ENCODE data around the gene SLC7A14.

DNA sequence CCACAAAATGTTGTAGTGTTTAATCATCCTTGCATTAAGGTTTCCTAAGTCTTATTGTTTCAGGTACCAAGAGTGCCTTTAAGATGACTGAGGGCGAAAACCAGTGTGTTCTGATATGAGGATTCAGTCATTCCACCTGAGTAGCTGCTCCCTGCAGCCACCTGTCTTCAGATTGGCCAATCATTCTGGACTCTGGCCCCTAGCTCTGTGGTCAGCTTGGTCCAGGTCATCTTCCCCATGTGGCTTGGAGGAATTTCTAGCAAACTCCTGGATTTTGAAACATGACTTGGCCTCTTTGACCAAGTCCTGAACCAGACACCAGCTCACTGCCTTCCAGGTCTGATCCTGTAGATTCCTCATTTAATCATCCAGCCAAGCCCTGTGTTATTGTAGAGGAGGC is 7.8 kb upstream of the SLC7A14 start:
- TF ChIP-seq, protein P1, sequence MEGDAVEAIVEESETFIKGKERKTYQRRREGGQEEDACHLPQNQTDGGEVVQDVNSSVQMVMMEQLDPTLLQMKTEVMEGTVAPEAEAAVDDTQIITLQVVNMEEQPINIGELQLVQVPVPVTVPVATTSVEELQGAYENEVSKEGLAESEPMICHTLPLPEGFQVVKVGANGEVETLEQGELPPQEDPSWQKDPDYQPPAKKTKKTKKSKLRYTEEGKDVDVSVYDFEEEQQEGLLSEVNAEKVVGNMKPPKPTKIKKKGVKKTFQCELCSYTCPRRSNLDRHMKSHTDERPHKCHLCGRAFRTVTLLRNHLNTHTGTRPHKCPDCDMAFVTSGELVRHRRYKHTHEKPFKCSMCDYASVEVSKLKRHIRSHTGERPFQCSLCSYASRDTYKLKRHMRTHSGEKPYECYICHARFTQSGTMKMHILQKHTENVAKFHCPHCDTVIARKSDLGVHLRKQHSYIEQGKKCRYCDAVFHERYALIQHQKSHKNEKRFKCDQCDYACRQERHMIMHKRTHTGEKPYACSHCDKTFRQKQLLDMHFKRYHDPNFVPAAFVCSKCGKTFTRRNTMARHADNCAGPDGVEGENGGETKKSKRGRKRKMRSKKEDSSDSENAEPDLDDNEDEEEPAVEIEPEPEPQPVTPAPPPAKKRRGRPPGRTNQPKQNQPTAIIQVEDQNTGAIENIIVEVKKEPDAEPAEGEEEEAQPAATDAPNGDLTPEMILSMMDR (conservative IDR thresholded peaks at IDR 0.05; ENCODE audit: low read depth, low read length) = no peak
- no peak for TF ChIP-seq EZH2 (IDR thresholded peaks at IDR 0.05; ENCODE audit: borderline replicate concordance, low read depth, low read length, poor library complexity, severe bottlenecking)

Data from A673 (cell line).